RWPE2 (cell line): Measurements from ENCODE around the gene SMCO3.

Experiments
- ATAC-seq: fragments of 200-7000 bp; cut with Tn5 transposase; 3 replicates; pipeline ENCODE4 v1.9.1; 2021; ENCODE audit warnings: low read depth
- DNase-seq: peaks from one replicate; pipeline ENCODE4 v3.0.0-alpha.2; 2020; ENCODE audit warnings: low spot score
- H3K27ac ChIP-seq: fragments of 450-650 bp; 2 replicates; pipeline ENCODE4 v1.5.1; 2017; ENCODE audit warnings: mild to moderate bottlenecking; ENCODE audit not compliant: poor library complexity, severe bottlenecking
- H3K27me3 ChIP-seq: fragments of 250-450 bp; sonication (Bioruptor Pico); 2 replicates; pipeline ENCODE4 v1.5.1; 2021; ENCODE audit warnings: mild to moderate bottlenecking, moderate library complexity; ENCODE audit not compliant: insufficient read depth, poor library complexity, severe bottlenecking
- H3K36me3 ChIP-seq: fragments of 250-450 bp; sonication (Bioruptor Pico); 2 replicates; pipeline ENCODE4 v1.5.1; 2020; ENCODE audit warnings: low read depth, mild to moderate bottlenecking, moderate library complexity
- H3K4me1 ChIP-seq: fragments of 250-450 bp; sonication (Bioruptor Pico); 2 replicates; pipeline ENCODE4 v1.5.1; 2021; ENCODE audit warnings: mild to moderate bottlenecking, moderate library complexity; ENCODE audit not compliant: insufficient read depth, poor library complexity, severe bottlenecking
- H3K4me3 ChIP-seq: fragments of 250-450 bp; sonication (Bioruptor Pico); 2 replicates; pipeline ENCODE4 v1.5.1; 2021; ENCODE audit warnings: mild to moderate bottlenecking, moderate library complexity; ENCODE audit not compliant: severe bottlenecking
- H3K9me3 ChIP-seq: fragments of 250-450 bp; sonication (Bioruptor Pico); 2 replicates; pipeline ENCODE4 v1.5.1; 2021; ENCODE audit warnings: mild to moderate bottlenecking, moderate library complexity; ENCODE audit not compliant: severe bottlenecking
- CTCF ChIP-seq: fragments of 450-650 bp; IDR thresholded peaks from one replicate; pipeline ENCODE4 v1.5.1; 2017; ENCODE audit warnings: mild to moderate bottlenecking, moderate library complexity; ENCODE audit not compliant: poor library complexity, severe bottlenecking

The SMCO3 gene

DNA sequence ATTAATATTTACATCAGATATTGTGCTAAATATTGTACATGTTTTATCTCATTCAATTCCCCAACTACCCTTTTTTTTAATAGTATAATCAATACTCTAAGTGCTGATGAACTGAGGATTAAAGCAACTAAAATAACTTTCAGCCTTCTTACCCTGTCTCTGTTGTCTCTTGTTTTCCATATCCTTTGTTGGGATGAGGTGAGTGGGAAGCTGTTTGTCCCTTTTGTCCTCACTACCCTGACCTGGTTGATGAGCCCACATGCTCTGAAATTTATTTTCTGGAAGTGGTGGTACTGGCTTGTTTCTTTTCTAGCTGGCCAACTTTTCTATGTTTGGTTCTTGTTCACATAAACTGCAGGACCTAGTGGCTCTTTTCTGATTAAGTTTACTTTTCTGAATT, 38.9 kb upstream of the SMCO3 start:
- Histone ChIP-seq H3K27ac (no peak overlapping the region), H3K4me3 (no peak overlapping the region), H3K36me3 (no peaks in the 10 kb centered on the region), H3K4me1 (no peaks in the 10 kb centered on the region), H3K27me3 (no peaks in the 10 kb centered on the region), H3K9me3 (no peaks in the 10 kb centered on the region)
- TF ChIP-seq CTCF = no peak
- no peak for DNase-seq
- no peak for ATAC-seq

DNA sequence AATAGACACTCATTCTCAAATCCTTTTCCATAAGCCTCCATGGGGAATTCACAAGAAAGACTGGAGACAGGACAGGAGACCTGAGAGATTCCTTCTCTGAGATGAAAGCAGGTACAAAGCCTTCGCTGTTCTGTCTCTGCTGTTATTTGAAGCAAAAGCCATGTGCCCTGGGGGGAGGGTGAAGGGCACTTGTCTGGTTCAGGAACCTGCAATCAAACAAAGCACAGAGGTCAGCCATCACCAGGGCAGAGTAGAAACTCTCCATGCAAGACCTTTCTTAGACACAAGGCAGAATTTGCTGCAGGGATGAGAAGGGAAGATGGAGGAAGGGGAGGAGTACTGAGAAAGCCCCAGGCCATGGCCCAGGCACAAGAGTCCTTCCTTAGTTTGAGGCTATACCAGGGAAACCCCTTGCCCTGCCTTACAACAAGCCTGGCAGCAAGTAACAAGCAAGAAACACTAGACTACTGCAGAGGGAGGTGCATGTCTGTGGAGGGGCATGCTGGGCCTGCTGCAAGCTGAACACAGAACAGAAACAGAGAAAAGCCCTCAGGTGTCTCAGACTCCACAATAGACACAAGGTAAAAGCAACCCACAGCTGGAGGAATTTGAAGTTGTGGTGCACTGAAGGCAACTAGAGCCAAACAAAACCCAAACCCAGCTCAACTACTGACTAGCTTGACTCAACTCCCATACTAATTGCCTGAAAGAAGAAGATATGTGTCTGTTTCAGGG, 37.1 kb upstream of the SMCO3 start:
- DNase-seq = no peak
- no peaks in the 10 kb centered on the region for H3K4me1 ChIP-seq
- ATAC-seq = no peak
- TF ChIP-seq CTCF = no peak
- no peaks in the 10 kb centered on the region for H3K9me3 ChIP-seq
- H3K4me3 ChIP-seq = no peak overlapping the region
- no peak overlapping the region for H3K27ac ChIP-seq
- no peaks in the 10 kb centered on the region for H3K27me3 ChIP-seq
- no peaks in the 10 kb centered on the region for H3K36me3 ChIP-seq

- TF ChIP-seq CTCF = no peak
- ATAC-seq = no peak
- H3K27ac ChIP-seq = no peak overlapping the region
- H3K4me1 ChIP-seq = no peaks in the 10 kb centered on the region
- no peaks in the 10 kb centered on the region for H3K9me3 ChIP-seq
- H3K36me3 ChIP-seq = no peaks in the 10 kb centered on the region
- DNase-seq = no peak
- no peaks in the 10 kb centered on the region for H3K27me3 ChIP-seq
- H3K4me3 ChIP-seq = no peak overlapping the region
Observed at GRCh38 chr12:14849661-14850060, 35.7 kb upstream of the SMCO3 start.

GRCh38 chr12:14846876-14847580, 33.0 kb upstream of the SMCO3 start:
- Histone ChIP-seq H3K27me3 (no peaks in the 10 kb centered on the region), H3K9me3 (no peaks in the 10 kb centered on the region), H3K27ac (no peak overlapping the region), H3K4me1 (no peaks in the 10 kb centered on the region), H3K4me3 (no peak overlapping the region), H3K36me3 (no peaks in the 10 kb centered on the region)
- DNase-seq (no peak), ATAC-seq (no peak)
- TF ChIP-seq CTCF = no peak
